ENCODE data around the gene ATL1.
"Not testable (repeated sequence)": the region's sequence is repeated elsewhere in the genome, so short reads cannot be mapped to it uniquely, and the experiment has no call there.

ATL1 gene

GRCh38 chr14:50659327-50659974, 99.5 kb downstream of the ATL1 start:
- DNase-seq: no peak

GRCh38 chr14:50664579-50664978, 104.6 kb downstream of the ATL1 start:
- DNase-seq: not testable (repeated sequence)

GRCh38 chr14:50665300-50665699, 105.4 kb downstream of the ATL1 start:
- DNase-seq: not testable (repeated sequence)

GRCh38 chr14:50666772-50667683, 107.1 kb downstream of the ATL1 start:
- no peak for DNase-seq

- no peak for DNase-seq
These were observed 107.7 kb downstream of the ATL1 start for GRCh38 chr14:50667684-50667995.

- DNase-seq: peak in 1 of 2 donors; percentile 84
These were observed 108.3 kb downstream of the ATL1 start, which contains the start of gene SAV1 for GRCh38 chr14:50667996-50668825. Gene SAV1 (minus strand): TSS chr14:50668306. CDS start chr14:50667967, 339 bp downstream.

GRCh38 chr14:50668826-50669143, 108.8 kb downstream of the ATL1 start:
- DNase-seq: no peak

GRCh38 chr14:50669441-50669986, 109.6 kb downstream of the ATL1 start:
- DNase-seq: no peak

- no peak for DNase-seq
These were observed 110.4 kb downstream of the ATL1 start for GRCh38 chr14:50670196-50670865.

- DNase-seq: no peak
These were observed 110.9 kb downstream of the ATL1 start for GRCh38 chr14:50670866-50671256.

- no peak for DNase-seq
These were observed 115.7 kb downstream of the ATL1 start for GRCh38 chr14:50675597-50675996.

GRCh38 chr14:50676814-50677516, 117.0 kb downstream of the ATL1 start:
- no peak for DNase-seq

GRCh38 chr14:50677527-50678063, 117.7 kb downstream of the ATL1 start:
- peak in 1 of 2 donors; percentile 88 for DNase-seq

GRCh38 chr14:50678163-50678562, 118.2 kb downstream of the ATL1 start:
- peak in 1 of 2 donors; percentile 15 for DNase-seq

GRCh38 chr14:50679674-50680073, 119.7 kb downstream of the ATL1 start:
- DNase-seq: no peak

Measured in bone marrow (tissue), 2 donors.